Vagina (tissue), 2 donors: ENCODE measurements around the gene GRM7. TPM values are rescaled to one million over a fixed set of nuclear protein-coding genes. Genes with fewer than 3 reads are reported as not detected.

Experiments
- DNase-seq, 2 donors: peaks; one replicate each; pipeline ENCODE4 v3.0.0-alpha.2; 2017; ENCODE audit errors: extremely low spot score in 2 of 2
- H3K27ac ChIP-seq: fragments of 200-600 bp; sonication (generic); one replicate; pipeline ENCODE4 v1.5.1; 2019
- H3K27me3 ChIP-seq: fragments of 200-600 bp; sonication (generic); one replicate; pipeline ENCODE4 v1.5.1; 2019
- H3K36me3 ChIP-seq, 2 donors: fragments of 200-600 bp; sonication (generic); one replicate each; pipeline ENCODE4 v1.5.1; 2017 to 2019
- H3K4me1 ChIP-seq: fragments of 200-600 bp; sonication (generic); one replicate; pipeline ENCODE4 v1.5.1; 2019
- H3K4me3 ChIP-seq, 2 donors: fragments of 200-600 bp; sonication (generic); 1 replicate in 1 of 2; 2 replicates in 1 of 2; pipeline ENCODE4 v1.5.1; 2016 to 2019
- H3K9me3 ChIP-seq: fragments of 200-600 bp; sonication (generic); one replicate; pipeline ENCODE4 v1.5.1; 2019
- CTCF ChIP-seq, 3 experiments: fragments of 450-650 bp in 2 of 3; fragments of 200-600 bp in 1 of 3; sonication (generic) in 1 of 3; IDR thresholded peaks; one replicate each; pipeline ENCODE4 v1.5.1; 2017 to 2019; ENCODE audit warnings: antibody characterized with exemption in 3 of 3, mild to moderate bottlenecking in 2 of 3, moderate library complexity in 2 of 3
- POLR2A ChIP-seq, 2 donors: fragments of 450-650 bp; IDR thresholded peaks; one replicate each; pipeline ENCODE4 v1.6.1; 2017; ENCODE audit warnings: antibody characterized with exemption in 2 of 2, mild to moderate bottlenecking in 2 of 2, moderate library complexity in 2 of 2
- POLR2AphosphoS5 ChIP-seq, 2 donors: sonication (generic); formaldehyde crosslinking; IDR thresholded peaks; one replicate each; pipeline ENCODE4 v1.9.0; 2017; ENCODE audit warnings: antibody characterized with exemption in 2 of 2, mild to moderate bottlenecking in 2 of 2, low read depth in 1 of 2; ENCODE audit not compliant: insufficient read depth in 1 of 2
- intact Hi-C: fragments of 100-400 bp; cut with DNase I; formaldehyde crosslinking; loops from one replicate; pipeline ENCODE4 v1.15.1; 2023
- total RNA-seq: library from RNA; depleted of rRNA; stranded (reverse); fragments of >200 nt; gene quantifications from one replicate; pipeline ENCODE4 v1.2.3, GENCODE V29; 2016

The GRM7 gene
- total RNA-seq, 1 donor from 2014 or later: 2.0 TPM

GRCh38 chr3:7720649-7721297 is 859.9 kb downstream of the GRM7 start:
- Histone ChIP-seq H3K27me3 (no peaks in the 10 kb centered on the region), H3K4me3 (no peak overlapping the region), H3K4me1 (no peaks in the 10 kb centered on the region), H3K9me3 (no peaks in the 10 kb centered on the region), H3K27ac (no peak overlapping the region), H3K36me3 (no peaks in the 10 kb centered on the region)
- no peak for DNase-seq
- TF ChIP-seq CTCF (IDR thresholded peaks at IDR 0.05) (no peak), POLR2A (IDR thresholded peaks at IDR 0.05) (no peak), POLR2AphosphoS5 (IDR thresholded peaks at IDR 0.05; ENCODE audit: insufficient read depth in 1 of 2, low read depth in 1 of 2) (no peak)
- intact Hi-C loops: no loop called here

GRCh38 chr3:7721869-7722268 is 861.0 kb downstream of the GRM7 start:
- Histone ChIP-seq H3K4me1 (no peaks in the 10 kb centered on the region), H3K4me3 (no peak overlapping the region), H3K9me3 (no peaks in the 10 kb centered on the region), H3K27me3 (no peaks in the 10 kb centered on the region), H3K27ac (no peak overlapping the region), H3K36me3 (no peaks in the 10 kb centered on the region)
- no peak for DNase-seq
- intact Hi-C loops: no loop called here
- TF ChIP-seq POLR2A (IDR thresholded peaks at IDR 0.05) (no peak), CTCF (IDR thresholded peaks at IDR 0.05) (no peak), POLR2AphosphoS5 (IDR thresholded peaks at IDR 0.05; ENCODE audit: insufficient read depth in 1 of 2, low read depth in 1 of 2) (no peak)

GRCh38 chr3:7728566-7729519 is 867.9 kb downstream of the GRM7 start:
- Histone ChIP-seq H3K27me3 (no peaks in the 10 kb centered on the region), H3K27ac (no peak overlapping the region), H3K9me3 (no peaks in the 10 kb centered on the region), H3K36me3 (no peaks in the 10 kb centered on the region), H3K4me1 (no peaks in the 10 kb centered on the region), H3K4me3 (no peak overlapping the region)
- intact Hi-C loops: no loop called here
- TF ChIP-seq POLR2AphosphoS5 (IDR thresholded peaks at IDR 0.05; ENCODE audit: insufficient read depth in 1 of 2, low read depth in 1 of 2): no peak
- TF ChIP-seq POLR2A (IDR thresholded peaks at IDR 0.05): no peak
- no peak for DNase-seq

- no peaks in the 10 kb centered on the region for H3K9me3 ChIP-seq
- no peaks in the 10 kb centered on the region for H3K36me3 ChIP-seq
- no peak for DNase-seq
- intact Hi-C loops: no loop called here
- H3K4me3 ChIP-seq: no peak overlapping the region
- H3K27ac ChIP-seq: no peak overlapping the region
- no peaks in the 10 kb centered on the region for H3K27me3 ChIP-seq
- TF ChIP-seq POLR2A (IDR thresholded peaks at IDR 0.05) (no peak), CTCF (IDR thresholded peaks at IDR 0.05) (no peak), POLR2AphosphoS5 (IDR thresholded peaks at IDR 0.05; ENCODE audit: insufficient read depth in 1 of 2, low read depth in 1 of 2) (no peak)
- no peaks in the 10 kb centered on the region for H3K4me1 ChIP-seq
These were observed 873.0 kb downstream of the GRM7 start for GRCh38 chr3:7733933-7734332.

- H3K4me3 ChIP-seq: no peak overlapping the region
- intact Hi-C loops: no loop called here
- no peaks in the 10 kb centered on the region for H3K36me3 ChIP-seq
- H3K27ac ChIP-seq: no peak overlapping the region
- no peaks in the 10 kb centered on the region for H3K4me1 ChIP-seq
- no peaks in the 10 kb centered on the region for H3K9me3 ChIP-seq
- no peak for DNase-seq
- H3K27me3 ChIP-seq: no peaks in the 10 kb centered on the region
- no peak for TF ChIP-seq CTCF (IDR thresholded peaks at IDR 0.05)
These were observed 873.5 kb downstream of the GRM7 start for GRCh38 chr3:7734456-7734855.
